NT2/D1 (cell line): ENCODE data around the gene GRM7.
A peak's percentile ranks its signal among the peaks of the same experiment; 100 is the strongest.

Experiments
- DNase-seq: peaks from one replicate; pipeline ENCODE4 v3.0.0-alpha.2; 2011; ENCODE audit warnings: low read depth, low spot score
- H3K27me3 ChIP-seq: 2 replicates; pipeline ENCODE4 v1.6.0; 2011; ENCODE audit warnings: mild to moderate bottlenecking; ENCODE audit not compliant: insufficient read length, insufficient read depth
- H3K36me3 ChIP-seq: 2 replicates; pipeline ENCODE4 v1.6.1; 2011; ENCODE audit warnings: mild to moderate bottlenecking, low read length, mixed read lengths; ENCODE audit not compliant: insufficient read depth, insufficient read length
- H3K4me1 ChIP-seq: 2 replicates; pipeline ENCODE4 v1.5.1; 2011; ENCODE audit not compliant: insufficient read depth, insufficient read length
- H3K4me3 ChIP-seq: 2 replicates; pipeline ENCODE4 v1.5.1; 2011; ENCODE audit warnings: low read depth; ENCODE audit not compliant: insufficient read length
- H3K9ac ChIP-seq: 2 replicates; pipeline ENCODE4 v1.6.0; 2011; ENCODE audit warnings: low read depth; ENCODE audit not compliant: insufficient read length
- H3K9me3 ChIP-seq: 2 replicates; pipeline ENCODE4 v1.5.1; 2011; ENCODE audit warnings: mild to moderate bottlenecking, low read length; ENCODE audit not compliant: insufficient read depth
- SUZ12 ChIP-seq: IDR thresholded peaks from 2 replicates; pipeline ENCODE4 v1.6.1; 2011; ENCODE audit not compliant: insufficient read length, insufficient read depth; ENCODE audit errors: extremely low read depth
- YY1 ChIP-seq: IDR thresholded peaks from 2 replicates; pipeline ENCODE4 v1.6.1; 2011; ENCODE audit not compliant: insufficient read length, insufficient read depth
- ZNF274 ChIP-seq: IDR thresholded peaks from 2 replicates; pipeline ENCODE4 v1.6.1; 2011; ENCODE audit warnings: mild to moderate bottlenecking, low read depth, low read length

Gene GRM7

GRCh38 chr3:6860954-6861624 is at the start of gene GRM7:
Gene GRM7, plus strand, starts transcription at chr3:6861115.
- peak within 1 kb of the TSS; percentile 44 for H3K4me3 ChIP-seq
- no peaks in the 10 kb centered on the region for H3K4me1 ChIP-seq
- no peaks in the 10 kb centered on the region for H3K9me3 ChIP-seq
- DNase-seq: peak; percentile 48
- TF ChIP-seq SUZ12 (no peak), YY1 (no peak), ZNF274 (no peak)
- peak within 1 kb of the TSS; percentile 69 for H3K9ac ChIP-seq
- no peaks in the 10 kb centered on the region for H3K36me3 ChIP-seq
- H3K27me3 ChIP-seq: peaks cover 71% of the 10 kb centered on the region

- no peak overlapping the region for H3K9ac ChIP-seq
- no peak for DNase-seq
- TF ChIP-seq YY1: no peak
- TF ChIP-seq ZNF274: no peak
- no peak for TF ChIP-seq SUZ12
- H3K4me3 ChIP-seq: no peak overlapping the region
- no peaks in the 10 kb centered on the region for H3K36me3 ChIP-seq
- H3K9me3 ChIP-seq: no peaks in the 10 kb centered on the region
- H3K4me1 ChIP-seq: no peaks in the 10 kb centered on the region
- H3K27me3 ChIP-seq: no peaks in the 10 kb centered on the region
These were observed 39.5 kb upstream of the GRM7 start for GRCh38 chr3:6821411-6821810.

GRCh38 chr3:6825524-6825923 is 35.4 kb upstream of the GRM7 start:
- H3K4me1 ChIP-seq: no peaks in the 10 kb centered on the region
- no peaks in the 10 kb centered on the region for H3K9me3 ChIP-seq
- DNase-seq: no peak
- H3K27me3 ChIP-seq: no peaks in the 10 kb centered on the region
- TF ChIP-seq ZNF274 (no peak), YY1 (no peak), SUZ12 (no peak)
- H3K9ac ChIP-seq: no peak overlapping the region
- H3K36me3 ChIP-seq: no peaks in the 10 kb centered on the region
- H3K4me3 ChIP-seq: no peak overlapping the region

DNA sequence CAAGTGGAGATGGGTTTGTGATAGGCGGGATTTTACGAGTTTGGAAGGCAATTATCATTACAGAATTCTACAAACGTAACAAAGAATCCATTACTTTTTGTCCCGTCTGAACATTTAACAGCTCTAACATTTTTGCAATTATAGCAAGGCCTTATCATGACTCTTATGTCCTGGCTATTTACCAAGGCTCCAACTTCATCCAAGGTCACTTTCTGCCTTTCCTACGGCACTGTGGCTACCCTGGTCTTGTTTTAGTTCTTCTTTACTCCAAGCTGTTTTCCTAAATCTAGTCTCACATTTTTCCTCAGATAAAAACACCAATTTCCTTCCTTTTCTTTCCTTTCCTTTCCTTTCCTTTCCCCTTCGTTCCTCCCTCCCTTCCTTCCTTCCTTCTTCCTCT is 33.5 kb upstream of the GRM7 start:
- Histone ChIP-seq H3K4me1 (no peaks in the 10 kb centered on the region), H3K27me3 (no peaks in the 10 kb centered on the region), H3K9ac (no peak overlapping the region), H3K36me3 (no peaks in the 10 kb centered on the region), H3K4me3 (no peak overlapping the region), H3K9me3 (no peaks in the 10 kb centered on the region)
- TF ChIP-seq YY1: no peak
- TF ChIP-seq ZNF274: no peak
- TF ChIP-seq SUZ12: no peak
- no peak for DNase-seq

DNA sequence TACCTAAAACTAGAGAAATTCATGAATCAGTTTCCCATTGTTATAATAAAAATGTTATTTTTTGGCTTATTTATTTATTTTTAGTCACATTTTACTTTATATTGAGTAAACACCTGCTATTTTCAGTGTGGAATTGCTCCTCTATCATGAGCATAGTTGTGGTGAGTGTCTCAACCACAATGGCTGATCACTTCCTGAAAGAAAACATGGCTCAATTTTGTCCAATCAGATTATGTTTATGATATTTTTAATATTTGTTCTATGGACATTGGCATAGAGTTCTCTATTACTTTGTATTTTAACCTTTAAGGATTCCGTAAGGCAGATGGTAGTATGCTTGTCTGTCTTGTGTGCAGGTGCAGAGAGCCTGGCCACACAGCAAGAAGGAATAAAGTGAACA is 16.2 kb upstream of the GRM7 start:
- no peak for DNase-seq
- TF ChIP-seq SUZ12 (no peak), ZNF274 (no peak), YY1 (no peak)
- Histone ChIP-seq H3K9me3 (no peaks in the 10 kb centered on the region), H3K9ac (no peak overlapping the region), H3K36me3 (no peaks in the 10 kb centered on the region), H3K4me1 (no peaks in the 10 kb centered on the region), H3K27me3 (no peaks in the 10 kb centered on the region), H3K4me3 (no peak overlapping the region)

DNA sequence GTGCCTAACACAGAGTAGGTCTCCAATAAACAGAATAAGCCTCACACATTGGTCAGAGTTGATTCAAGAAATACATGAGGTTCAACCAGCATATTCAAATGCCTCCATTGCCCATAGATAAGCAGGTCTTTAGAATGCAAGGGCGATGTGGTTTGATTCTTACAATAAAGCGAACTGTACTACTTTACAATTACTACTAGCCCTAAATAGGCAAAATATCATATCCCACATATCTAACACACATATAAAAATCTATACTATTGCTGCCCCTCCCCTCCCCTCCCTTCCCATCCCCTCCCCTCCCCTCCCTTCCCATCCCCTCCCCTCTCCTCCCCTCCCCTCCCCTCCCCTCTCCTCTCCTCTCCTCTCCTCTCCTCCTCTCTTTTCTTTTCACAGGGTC is 6.7 kb upstream of the GRM7 start:
- peaks cover 13% of the 10 kb centered on the region for H3K27me3 ChIP-seq
- no peak overlapping the region for H3K9ac ChIP-seq
- H3K4me1 ChIP-seq: no peaks in the 10 kb centered on the region
- H3K36me3 ChIP-seq: no peaks in the 10 kb centered on the region
- H3K4me3 ChIP-seq: no peak overlapping the region
- no peak for DNase-seq
- H3K9me3 ChIP-seq: no peaks in the 10 kb centered on the region
- TF ChIP-seq ZNF274 (no peak), YY1 (no peak), SUZ12 (no peak)

- no peaks in the 10 kb centered on the region for H3K36me3 ChIP-seq
- H3K27me3 ChIP-seq: peaks cover 46% of the 10 kb centered on the region
- H3K9me3 ChIP-seq: no peaks in the 10 kb centered on the region
- H3K9ac ChIP-seq: no peak overlapping the region
- H3K4me3 ChIP-seq: no peak overlapping the region
- no peaks in the 10 kb centered on the region for H3K4me1 ChIP-seq
- no peak for DNase-seq
- no peak for TF ChIP-seq ZNF274
- no peak for TF ChIP-seq SUZ12
- no peak for TF ChIP-seq YY1
These were observed 3.4 kb upstream of the GRM7 start for GRCh38 chr3:6857510-6857909.
